SK-N-SH treated with all-trans-retinoic acid at 6 μM for 48 hours (cell line): ENCODE measurements around the gene BCAR3.

ENCODE experiments used
- ATAC-seq: fragments of 200-7000 bp; cut with Tn5 transposase; 3 replicates; pipeline ENCODE4 v1.9.1; 2020; ENCODE audit warnings: mild to moderate bottlenecking, moderate library complexity
- BACH2 ChIP-seq: fragments of 250-450 bp; sonication (Bioruptor Pico); IDR thresholded peaks from 2 replicates; pipeline ENCODE4 v1.9.0; 2021; ENCODE audit warnings: mild to moderate bottlenecking, borderline replicate concordance
- CSDC2 ChIP-seq: fragments of 250-450 bp; sonication (Bioruptor Pico); IDR thresholded peaks from 2 replicates; pipeline ENCODE4 v1.5.0; 2020; ENCODE audit warnings: mild to moderate bottlenecking, moderate library complexity
- ESRRG ChIP-seq: fragments of 250-450 bp; sonication (Bioruptor Pico); IDR thresholded peaks from 2 replicates; pipeline ENCODE4 v1.6.1; 2021; ENCODE audit warnings: mild to moderate bottlenecking
- GLIS3 ChIP-seq: fragments of 250-450 bp; sonication (Bioruptor Pico); IDR thresholded peaks from 2 replicates; pipeline ENCODE4 v1.5.0; 2020; ENCODE audit warnings: mild to moderate bottlenecking, moderate library complexity
- ISL1 ChIP-seq: fragments of 250-450 bp; sonication (Bioruptor Pico); IDR thresholded peaks from 2 replicates; pipeline ENCODE4 v2.1.2; 2022; ENCODE audit warnings: mild to moderate bottlenecking, moderate library complexity
- OSR1 ChIP-seq: fragments of 250-450 bp; sonication (Bioruptor Pico); IDR thresholded peaks from 2 replicates; pipeline ENCODE4 v1.8.0; 2022; ENCODE audit warnings: moderate library complexity, mild to moderate bottlenecking, inconsistent platforms
- RARB ChIP-seq: fragments of 250-450 bp; sonication (Bioruptor Pico); IDR thresholded peaks from 2 replicates; pipeline ENCODE4 v1.8.0; 2021; ENCODE audit warnings: mild to moderate bottlenecking, moderate library complexity
- SNAI2 ChIP-seq: fragments of 250-450 bp; sonication (Bioruptor Pico); IDR thresholded peaks from 2 replicates; pipeline ENCODE4 v1.5.0; 2020; ENCODE audit warnings: mild to moderate bottlenecking, moderate library complexity
- TCF4 ChIP-seq: fragments of 250-450 bp; sonication (Bioruptor Pico); IDR thresholded peaks from 2 replicates; pipeline ENCODE4 v1.8.0; 2021; ENCODE audit warnings: mild to moderate bottlenecking, moderate library complexity, borderline replicate concordance
- TOX ChIP-seq: fragments of 250-450 bp; sonication (Bioruptor Pico); IDR thresholded peaks from 2 replicates; pipeline ENCODE4 v1.8.0; 2021; ENCODE audit warnings: mild to moderate bottlenecking, moderate library complexity, borderline replicate concordance
- ZC3H10 ChIP-seq: fragments of 250-450 bp; sonication (Bioruptor Pico); IDR thresholded peaks from 2 replicates; pipeline ENCODE4 v1.5.1; 2021; ENCODE audit warnings: mild to moderate bottlenecking, moderate library complexity
- ZFP3 ChIP-seq: fragments of 250-450 bp; sonication (Bioruptor Pico); IDR thresholded peaks from 2 replicates; pipeline ENCODE4 v1.5.0; 2020; ENCODE audit warnings: mild to moderate bottlenecking, moderate library complexity
- ZNF565 ChIP-seq: fragments of 450-650 bp; formaldehyde crosslinking; conservative IDR thresholded peaks from 2 replicates; pipeline ENCODE4 v1.5.0; 2020; ENCODE audit warnings: low read depth, mild to moderate bottlenecking, moderate library complexity
- ZNF70 ChIP-seq: fragments of 450-650 bp; formaldehyde crosslinking; IDR thresholded peaks from 2 replicates; pipeline ENCODE4 v1.5.0; 2020; ENCODE audit warnings: mild to moderate bottlenecking, moderate library complexity
- ZNF8 ChIP-seq: fragments of 450-650 bp; formaldehyde crosslinking; IDR thresholded peaks from 2 replicates; pipeline ENCODE4 v1.5.0; 2020; ENCODE audit warnings: mild to moderate bottlenecking, moderate library complexity
- TF ChIP-seq, protein P1 (sequence below): fragments of 250-450 bp; sonication (Bioruptor Pico); IDR thresholded peaks from 2 replicates; pipeline ENCODE4 v1.8.0; 2021; ENCODE audit warnings: low read depth, mild to moderate bottlenecking, moderate library complexity, borderline replicate concordance
- TF ChIP-seq, protein P2 (sequence below): fragments of 250-450 bp; sonication (Bioruptor Pico); IDR thresholded peaks from 2 replicates; pipeline ENCODE4 v1.8.0; 2020; ENCODE audit warnings: mild to moderate bottlenecking, moderate library complexity, borderline replicate concordance
- TF ChIP-seq, protein P3 (sequence below): fragments of 250-450 bp; sonication (Bioruptor Pico); IDR thresholded peaks from 2 replicates; pipeline ENCODE4 v1.5.1; 2020; ENCODE audit warnings: low read depth, mild to moderate bottlenecking, moderate library complexity
- TF ChIP-seq, protein P4 (sequence below): fragments of 250-450 bp; sonication (Bioruptor Pico); IDR thresholded peaks from 2 replicates; pipeline ENCODE4 v1.5.0; 2020; ENCODE audit warnings: mild to moderate bottlenecking, moderate library complexity
- TF ChIP-seq, protein P5 (sequence below): fragments of 250-450 bp; sonication (Bioruptor Pico); IDR thresholded peaks from 2 replicates; pipeline ENCODE4 v1.5.1; 2021; ENCODE audit warnings: mild to moderate bottlenecking, moderate library complexity

BCAR3 gene

DNA sequence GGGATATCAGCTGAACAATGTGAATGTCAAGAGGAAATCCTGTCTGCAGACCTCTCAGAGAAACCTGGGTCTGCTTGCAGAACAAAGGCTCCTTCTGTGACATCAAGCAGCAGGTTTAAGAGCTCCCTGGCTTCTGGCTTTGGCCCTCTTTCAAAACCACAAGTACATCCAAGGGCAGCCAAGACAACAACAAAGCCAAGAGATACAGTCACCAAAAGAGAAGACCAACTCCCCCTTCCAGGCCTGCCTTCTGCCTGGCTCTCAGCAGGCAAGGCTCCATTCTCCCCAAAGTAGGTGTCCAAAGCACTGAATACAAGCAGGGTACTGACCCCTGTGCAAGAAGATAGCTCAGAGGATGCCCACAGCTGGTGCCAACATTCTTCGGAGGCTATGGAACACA, 11.5 kb downstream of the BCAR3 start:
- ATAC-seq, result peak; percentile 69
- TF ChIP-seq ISL1 (CRISPR knock-in tag) (peak; percentile 30; the same call in 1 of the 2 replicates), CSDC2 (CRISPR knock-in tag) (no peak)

DNA sequence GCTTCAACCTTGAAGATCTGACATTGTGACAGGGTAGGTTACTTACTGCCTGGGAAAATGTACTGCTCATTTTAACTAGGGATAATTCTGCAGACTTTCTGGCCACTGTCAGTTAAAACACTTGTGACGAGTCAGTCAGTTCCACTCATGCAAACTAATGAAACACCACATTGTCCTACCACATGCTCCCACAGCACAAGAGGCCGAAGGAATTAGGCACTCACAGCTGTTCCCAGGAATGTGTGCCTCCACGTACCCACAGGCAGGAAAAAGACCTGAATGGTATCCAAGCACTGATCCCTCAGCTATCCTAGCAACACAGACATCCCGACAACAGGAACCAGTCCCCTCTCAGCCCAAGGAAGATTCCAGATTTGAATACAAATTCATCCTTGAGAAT, 12.3 kb downstream of the BCAR3 start:
- TF ChIP-seq ZNF565, result no peak
- peak; percentile 17; the same call in 1 of the 2 replicates for TF ChIP-seq ZFP3 (CRISPR knock-in tag)
- no peak for TF ChIP-seq TCF4 (CRISPR knock-in tag)
- no peak for TF ChIP-seq ZNF8 (CRISPR knock-in tag)
- TF ChIP-seq OSR1 (CRISPR knock-in tag), result no peak
- TF ChIP-seq, protein P1, sequence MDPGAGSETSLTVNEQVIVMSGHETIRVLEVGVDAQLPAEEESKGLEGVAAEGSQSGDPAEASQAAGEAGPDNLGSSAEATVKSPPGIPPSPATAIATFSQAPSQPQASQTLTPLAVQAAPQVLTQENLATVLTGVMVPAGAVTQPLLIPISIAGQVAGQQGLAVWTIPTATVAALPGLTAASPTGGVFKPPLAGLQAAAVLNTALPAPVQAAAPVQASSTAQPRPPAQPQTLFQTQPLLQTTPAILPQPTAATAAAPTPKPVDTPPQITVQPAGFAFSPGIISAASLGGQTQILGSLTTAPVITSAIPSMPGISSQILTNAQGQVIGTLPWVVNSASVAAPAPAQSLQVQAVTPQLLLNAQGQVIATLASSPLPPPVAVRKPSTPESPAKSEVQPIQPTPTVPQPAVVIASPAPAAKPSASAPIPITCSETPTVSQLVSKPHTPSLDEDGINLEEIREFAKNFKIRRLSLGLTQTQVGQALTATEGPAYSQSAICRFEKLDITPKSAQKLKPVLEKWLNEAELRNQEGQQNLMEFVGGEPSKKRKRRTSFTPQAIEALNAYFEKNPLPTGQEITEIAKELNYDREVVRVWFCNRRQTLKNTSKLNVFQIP (CRISPR knock-in tag), result no peak
- peak; percentile 17 for ATAC-seq

DNA sequence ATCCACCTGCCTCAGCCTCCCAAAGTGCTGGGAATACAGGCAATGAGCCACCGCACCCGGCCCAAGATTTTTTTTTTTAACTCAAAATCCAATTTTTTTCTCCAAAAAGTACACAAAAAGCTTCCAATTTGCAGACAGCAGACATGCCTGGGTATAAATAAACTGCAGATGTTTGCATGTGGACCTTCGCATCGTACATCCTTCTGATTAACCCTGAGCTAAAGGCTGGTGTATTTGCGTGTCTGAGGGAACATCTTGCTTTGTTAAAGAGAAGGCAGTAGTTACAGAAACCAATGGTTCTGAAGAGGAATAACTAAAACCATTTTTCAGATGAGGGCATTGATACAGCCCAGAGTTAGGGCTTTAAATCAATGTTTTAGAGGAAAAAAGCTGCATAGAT, 12.7 kb downstream of the BCAR3 start:
- TF ChIP-seq ZNF565, result no peak
- TF ChIP-seq ESRRG (CRISPR knock-in tag), result no peak
- no peak for TF ChIP-seq ZNF8 (CRISPR knock-in tag)
- TF ChIP-seq BACH2 (CRISPR knock-in tag), result no peak
- no peak for TF ChIP-seq TOX (CRISPR knock-in tag)
- no peak for TF ChIP-seq TCF4 (CRISPR knock-in tag)
- no peak for TF ChIP-seq GLIS3 (CRISPR knock-in tag)
- no peak for TF ChIP-seq ZC3H10
- TF ChIP-seq, protein P1 (CRISPR knock-in tag), result no peak
- TF ChIP-seq, protein P2, sequence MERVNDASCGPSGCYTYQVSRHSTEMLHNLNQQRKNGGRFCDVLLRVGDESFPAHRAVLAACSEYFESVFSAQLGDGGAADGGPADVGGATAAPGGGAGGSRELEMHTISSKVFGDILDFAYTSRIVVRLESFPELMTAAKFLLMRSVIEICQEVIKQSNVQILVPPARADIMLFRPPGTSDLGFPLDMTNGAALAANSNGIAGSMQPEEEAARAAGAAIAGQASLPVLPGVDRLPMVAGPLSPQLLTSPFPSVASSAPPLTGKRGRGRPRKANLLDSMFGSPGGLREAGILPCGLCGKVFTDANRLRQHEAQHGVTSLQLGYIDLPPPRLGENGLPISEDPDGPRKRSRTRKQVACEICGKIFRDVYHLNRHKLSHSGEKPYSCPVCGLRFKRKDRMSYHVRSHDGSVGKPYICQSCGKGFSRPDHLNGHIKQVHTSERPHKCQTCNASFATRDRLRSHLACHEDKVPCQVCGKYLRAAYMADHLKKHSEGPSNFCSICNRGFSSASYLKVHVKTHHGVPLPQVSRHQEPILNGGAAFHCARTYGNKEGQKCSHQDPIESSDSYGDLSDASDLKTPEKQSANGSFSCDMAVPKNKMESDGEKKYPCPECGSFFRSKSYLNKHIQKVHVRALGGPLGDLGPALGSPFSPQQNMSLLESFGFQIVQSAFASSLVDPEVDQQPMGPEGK (CRISPR knock-in tag), result no peak
- no peak for TF ChIP-seq SNAI2 (CRISPR knock-in tag)
- TF ChIP-seq OSR1 (CRISPR knock-in tag), result no peak
- TF ChIP-seq, protein P3, sequence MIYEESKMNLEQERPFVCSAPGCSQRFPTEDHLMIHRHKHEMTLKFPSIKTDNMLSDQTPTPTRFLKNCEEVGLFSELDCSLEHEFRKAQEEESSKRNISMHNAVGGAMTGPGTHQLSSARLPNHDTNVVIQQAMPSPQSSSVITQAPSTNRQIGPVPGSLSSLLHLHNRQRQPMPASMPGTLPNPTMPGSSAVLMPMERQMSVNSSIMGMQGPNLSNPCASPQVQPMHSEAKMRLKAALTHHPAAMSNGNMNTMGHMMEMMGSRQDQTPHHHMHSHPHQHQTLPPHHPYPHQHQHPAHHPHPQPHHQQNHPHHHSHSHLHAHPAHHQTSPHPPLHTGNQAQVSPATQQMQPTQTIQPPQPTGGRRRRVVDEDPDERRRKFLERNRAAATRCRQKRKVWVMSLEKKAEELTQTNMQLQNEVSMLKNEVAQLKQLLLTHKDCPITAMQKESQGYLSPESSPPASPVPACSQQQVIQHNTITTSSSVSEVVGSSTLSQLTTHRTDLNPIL (CRISPR knock-in tag), result no peak
- TF ChIP-seq, all 23 proteins: peak for 0
- ATAC-seq, result no peak; the same call in 2 of the 3 replicates

DNA sequence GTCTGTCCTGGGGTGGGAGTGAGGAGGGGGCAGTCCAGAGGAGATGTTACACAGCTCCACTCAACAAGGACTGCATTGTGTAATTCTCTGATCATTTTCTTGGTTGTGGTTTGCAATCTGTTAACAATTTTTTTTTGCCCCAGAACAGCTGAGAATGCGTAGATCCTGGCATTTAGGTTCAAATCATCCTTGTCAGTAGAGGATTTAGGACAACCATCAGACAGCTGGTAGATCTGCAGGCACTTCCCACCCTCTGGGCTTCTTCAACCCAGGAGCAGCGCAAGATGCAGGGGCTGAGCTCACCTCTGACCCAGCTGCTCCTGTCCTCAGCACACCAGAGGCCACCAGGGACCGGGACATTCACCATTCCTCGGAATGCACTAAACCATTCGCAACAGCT, 13.5 kb downstream of the BCAR3 start:
- ATAC-seq, result no peak
- TF ChIP-seq ISL1 (CRISPR knock-in tag), result no peak
- TF ChIP-seq, protein P4, sequence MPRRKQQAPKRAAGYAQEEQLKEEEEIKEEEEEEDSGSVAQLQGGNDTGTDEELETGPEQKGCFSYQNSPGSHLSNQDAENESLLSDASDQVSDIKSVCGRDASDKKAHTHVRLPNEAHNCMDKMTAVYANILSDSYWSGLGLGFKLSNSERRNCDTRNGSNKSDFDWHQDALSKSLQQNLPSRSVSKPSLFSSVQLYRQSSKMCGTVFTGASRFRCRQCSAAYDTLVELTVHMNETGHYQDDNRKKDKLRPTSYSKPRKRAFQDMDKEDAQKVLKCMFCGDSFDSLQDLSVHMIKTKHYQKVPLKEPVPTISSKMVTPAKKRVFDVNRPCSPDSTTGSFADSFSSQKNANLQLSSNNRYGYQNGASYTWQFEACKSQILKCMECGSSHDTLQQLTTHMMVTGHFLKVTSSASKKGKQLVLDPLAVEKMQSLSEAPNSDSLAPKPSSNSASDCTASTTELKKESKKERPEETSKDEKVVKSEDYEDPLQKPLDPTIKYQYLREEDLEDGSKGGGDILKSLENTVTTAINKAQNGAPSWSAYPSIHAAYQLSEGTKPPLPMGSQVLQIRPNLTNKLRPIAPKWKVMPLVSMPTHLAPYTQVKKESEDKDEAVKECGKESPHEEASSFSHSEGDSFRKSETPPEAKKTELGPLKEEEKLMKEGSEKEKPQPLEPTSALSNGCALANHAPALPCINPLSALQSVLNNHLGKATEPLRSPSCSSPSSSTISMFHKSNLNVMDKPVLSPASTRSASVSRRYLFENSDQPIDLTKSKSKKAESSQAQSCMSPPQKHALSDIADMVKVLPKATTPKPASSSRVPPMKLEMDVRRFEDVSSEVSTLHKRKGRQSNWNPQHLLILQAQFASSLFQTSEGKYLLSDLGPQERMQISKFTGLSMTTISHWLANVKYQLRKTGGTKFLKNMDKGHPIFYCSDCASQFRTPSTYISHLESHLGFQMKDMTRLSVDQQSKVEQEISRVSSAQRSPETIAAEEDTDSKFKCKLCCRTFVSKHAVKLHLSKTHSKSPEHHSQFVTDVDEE (CRISPR knock-in tag), result no peak
- TF ChIP-seq SNAI2 (CRISPR knock-in tag), result no peak
- TF ChIP-seq TCF4 (CRISPR knock-in tag), result no peak
- TF ChIP-seq OSR1 (CRISPR knock-in tag), result no peak
- TF ChIP-seq, protein P5, sequence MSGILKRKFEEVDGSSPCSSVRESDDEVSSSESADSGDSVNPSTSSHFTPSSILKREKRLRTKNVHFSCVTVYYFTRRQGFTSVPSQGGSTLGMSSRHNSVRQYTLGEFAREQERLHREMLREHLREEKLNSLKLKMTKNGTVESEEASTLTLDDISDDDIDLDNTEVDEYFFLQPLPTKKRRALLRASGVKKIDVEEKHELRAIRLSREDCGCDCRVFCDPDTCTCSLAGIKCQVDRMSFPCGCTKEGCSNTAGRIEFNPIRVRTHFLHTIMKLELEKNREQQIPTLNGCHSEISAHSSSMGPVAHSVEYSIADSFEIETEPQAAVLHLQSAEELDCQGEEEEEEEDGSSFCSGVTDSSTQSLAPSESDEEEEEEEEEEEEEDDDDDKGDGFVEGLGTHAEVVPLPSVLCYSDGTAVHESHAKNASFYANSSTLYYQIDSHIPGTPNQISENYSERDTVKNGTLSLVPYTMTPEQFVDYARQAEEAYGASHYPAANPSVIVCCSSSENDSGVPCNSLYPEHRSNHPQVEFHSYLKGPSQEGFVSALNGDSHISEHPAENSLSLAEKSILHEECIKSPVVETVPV (CRISPR knock-in tag), result no peak
- no peak for TF ChIP-seq RARB (CRISPR knock-in tag)
- TF ChIP-seq, protein P2 (CRISPR knock-in tag), result no peak
- TF ChIP-seq ZNF70 (CRISPR knock-in tag), result no peak
- no peak for TF ChIP-seq TOX (CRISPR knock-in tag)
- TF ChIP-seq, protein P1 (CRISPR knock-in tag), result no peak
- no peak for TF ChIP-seq BACH2 (CRISPR knock-in tag)
- TF ChIP-seq ESRRG (CRISPR knock-in tag), result no peak
- no peak for TF ChIP-seq ZC3H10
